HepG2 (cell line): ENCODE data around the gene STIM1. TPM values are rescaled to one million over a fixed set of nuclear protein-coding genes. Genes with fewer than 3 reads are reported as not detected.

ENCODE experiments used
- CC2D1A ChIP-seq: sonication (generic); formaldehyde crosslinking; IDR thresholded peaks from 2 replicates; pipeline ENCODE4 v1.8.1; 2023; ENCODE audit warnings: mild to moderate bottlenecking, missing genetic modification reagents
- CENPX ChIP-seq: sonication (generic); formaldehyde crosslinking; IDR thresholded peaks from 2 replicates; pipeline ENCODE4 v1.9.0; 2021; ENCODE audit warnings: mild to moderate bottlenecking, missing genetic modification reagents, moderate library complexity
- GTF2F1 ChIP-seq: fragments of 150-350 bp; IDR thresholded peaks from 2 replicates; pipeline ENCODE4 v1.6.1; 2014; ENCODE audit warnings: low read length
- KAT7 ChIP-seq: IDR thresholded peaks from 2 replicates; pipeline ENCODE4 v1.6.1; 2018; ENCODE audit warnings: borderline replicate concordance, missing compliant biosample characterization
- REL ChIP-seq: sonication (generic); formaldehyde crosslinking; conservative IDR thresholded peaks from 2 replicates; pipeline ENCODE4 v1.8.0; 2022; ENCODE audit warnings: mild to moderate bottlenecking, missing genetic modification reagents, moderate library complexity
- SOX5 ChIP-seq: IDR thresholded peaks from 2 replicates; pipeline ENCODE4 v1.6.1; 2016; ENCODE audit warnings: borderline replicate concordance
- TFAP4 ChIP-seq: sonication (generic); IDR thresholded peaks from 2 replicates; pipeline ENCODE4 v1.6.1; 2016; ENCODE audit warnings: low read depth, borderline replicate concordance
- ZFP37 ChIP-seq: sonication (generic); formaldehyde crosslinking; IDR thresholded peaks from 2 replicates; pipeline ENCODE4 v1.4.0; 2020; ENCODE audit warnings: missing genetic modification reagents, borderline replicate concordance
- ZFP91 ChIP-seq: sonication (generic); formaldehyde crosslinking; IDR thresholded peaks from 2 replicates; pipeline ENCODE4 v1.9.0; 2022; ENCODE audit warnings: missing genetic modification reagents, mild to moderate bottlenecking, borderline replicate concordance
- ZNF513 ChIP-seq: sonication (generic); formaldehyde crosslinking; conservative IDR thresholded peaks from 2 replicates; pipeline ENCODE4 v1.5.0; 2020; ENCODE audit warnings: missing genetic modification reagents
- ZNF646 ChIP-seq: sonication (generic); formaldehyde crosslinking; IDR thresholded peaks from 2 replicates; pipeline ENCODE4 v1.9.0; 2021; ENCODE audit warnings: mild to moderate bottlenecking, missing genetic modification reagents
- ZNF770 ChIP-seq: sonication (generic); formaldehyde crosslinking; IDR thresholded peaks from 2 replicates; pipeline ENCODE4 v1.5.0; 2020; ENCODE audit warnings: mild to moderate bottlenecking, missing genetic modification reagents
- ZSCAN30 ChIP-seq: sonication (generic); formaldehyde crosslinking; IDR thresholded peaks from 2 replicates; pipeline ENCODE4 v1.5.0; 2020; ENCODE audit warnings: mild to moderate bottlenecking, missing genetic modification reagents
- polyA plus RNA-seq, 8 experiments: library from polyadenylated mRNA; depleted of rRNA in 3 of 8; stranded (reverse) in 7 of 8; unstranded in 1 of 8; fragments of >200 nt; fragmentation: Illumina TruSeq in 4 of 8; extraction: Trizol in 4 of 8; gene quantifications; 2 replicates each; pipeline versions ENCODE4 v1.2.1 to v1.2.3, GENCODE V29; 2011 to 2016; ENCODE audit warnings: low read depth in 4 of 8, missing spikeins in 1 of 8, mixed read lengths in 1 of 8; ENCODE audit not compliant: insufficient read depth in 1 of 8
- total RNA-seq, 5 experiments: library from RNA; depleted of rRNA; stranded (reverse); fragments of >200 nt; fragmentation: Illumina TruSeq; extraction: Trizol; gene quantifications; 2 replicates each; pipeline ENCODE4 v1.2.3, GENCODE V29; 2016; ENCODE audit warnings: low read depth in 1 of 5

The STIM1 gene
- total and polyA plus RNA-seq, 2 of the 13 experiments (the other 11 are each of a cell fraction or from before 2014, with no cell fraction given): 19.2 to 28.5 TPM

- TF ChIP-seq ZNF646 (no peak), ZNF513 (CRISPR knock-in tag) (no peak), CENPX (no peak), ZFP91 (CRISPR knock-in tag) (peak; percentile 15; the same call in 1 of the 2 replicates), KAT7 (peak; percentile 65; the same call in 1 of the 2 replicates), ZSCAN30 (no peak), ZFP37 (0 out of 2 replicates have a peak, but pooled peaks have one; percentile 29), GTF2F1 (no peak), TFAP4 (peak; percentile 34; the same call in 1 of the 2 replicates), CC2D1A (no peak), SOX5 (CRISPR knock-in tag) (no peak; the same call in 1 of the 2 replicates), ZNF770 (no peak), REL (CRISPR knock-in tag) (no peak)
Observed at GRCh38 chr11:3841426-3842350, 13.8 kb upstream of the STIM1 start (continued).
